GM12865 (cell line): Measurements from ENCODE around the gene CADM2.

Experiments used
- DNase-seq: peaks from one replicate; pipeline ENCODE4 v3.0.0; 2010; ENCODE audit warnings: low read depth
- H3K4me3 ChIP-seq: 2 replicates; pipeline ENCODE4 v1.5.1; 2011; ENCODE audit warnings: mild to moderate bottlenecking, low read depth, low read length, control low read depth
- TF ChIP-seq, protein P1 (sequence below): IDR thresholded peaks from 2 replicates; pipeline ENCODE4 v1.5.1; 2011; ENCODE audit warnings: low read length, control low read depth, low read depth, inconsistent platforms; ENCODE audit not compliant: insufficient read depth; ENCODE audit errors: missing control alignments

The CADM2 gene

DNA sequence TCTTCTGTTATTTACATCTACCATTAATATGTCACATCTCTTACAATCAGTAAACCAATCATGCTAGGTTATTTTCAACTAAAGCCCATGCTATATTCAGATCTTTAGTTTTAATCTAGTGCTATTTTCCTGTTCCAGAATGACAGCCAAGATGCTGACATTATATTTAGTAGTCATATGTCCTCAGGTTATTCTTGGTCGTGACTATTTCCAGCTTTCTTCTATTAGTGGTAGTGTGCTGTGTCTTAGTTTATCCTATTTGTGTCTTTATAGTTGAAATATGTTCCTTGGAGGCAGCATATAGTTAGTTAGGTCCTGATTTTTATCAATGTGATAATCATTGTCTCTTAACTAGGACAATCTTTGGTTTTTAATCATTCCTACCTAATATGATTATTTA, 566.5 kb downstream of the CADM2 start:
- DNase-seq: no peak
- H3K4me3 ChIP-seq: no peak overlapping the region
- TF ChIP-seq, protein P1, sequence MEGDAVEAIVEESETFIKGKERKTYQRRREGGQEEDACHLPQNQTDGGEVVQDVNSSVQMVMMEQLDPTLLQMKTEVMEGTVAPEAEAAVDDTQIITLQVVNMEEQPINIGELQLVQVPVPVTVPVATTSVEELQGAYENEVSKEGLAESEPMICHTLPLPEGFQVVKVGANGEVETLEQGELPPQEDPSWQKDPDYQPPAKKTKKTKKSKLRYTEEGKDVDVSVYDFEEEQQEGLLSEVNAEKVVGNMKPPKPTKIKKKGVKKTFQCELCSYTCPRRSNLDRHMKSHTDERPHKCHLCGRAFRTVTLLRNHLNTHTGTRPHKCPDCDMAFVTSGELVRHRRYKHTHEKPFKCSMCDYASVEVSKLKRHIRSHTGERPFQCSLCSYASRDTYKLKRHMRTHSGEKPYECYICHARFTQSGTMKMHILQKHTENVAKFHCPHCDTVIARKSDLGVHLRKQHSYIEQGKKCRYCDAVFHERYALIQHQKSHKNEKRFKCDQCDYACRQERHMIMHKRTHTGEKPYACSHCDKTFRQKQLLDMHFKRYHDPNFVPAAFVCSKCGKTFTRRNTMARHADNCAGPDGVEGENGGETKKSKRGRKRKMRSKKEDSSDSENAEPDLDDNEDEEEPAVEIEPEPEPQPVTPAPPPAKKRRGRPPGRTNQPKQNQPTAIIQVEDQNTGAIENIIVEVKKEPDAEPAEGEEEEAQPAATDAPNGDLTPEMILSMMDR: no peak

DNA sequence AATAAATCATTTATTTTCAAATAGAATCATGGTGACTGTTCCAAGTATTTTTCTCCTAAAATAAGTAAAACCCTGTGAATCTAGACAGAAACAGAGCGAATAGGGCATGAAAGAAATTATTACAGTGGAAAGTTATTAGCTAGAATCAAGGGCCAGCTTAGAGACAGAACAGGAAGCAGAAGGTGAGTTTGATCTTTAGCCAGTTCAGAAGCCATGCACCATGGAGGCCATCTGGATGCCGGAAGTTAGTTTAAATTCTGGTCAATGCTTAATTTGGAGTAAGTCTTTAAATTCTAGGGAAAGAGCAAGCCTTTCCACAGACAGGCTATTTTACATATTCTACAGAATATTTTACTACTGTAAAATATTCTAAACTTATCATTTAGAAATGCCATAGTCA, 574.8 kb downstream of the CADM2 start:
- DNase-seq: no peak
- TF ChIP-seq, protein P1: no peak
- no peak overlapping the region for H3K4me3 ChIP-seq

DNA sequence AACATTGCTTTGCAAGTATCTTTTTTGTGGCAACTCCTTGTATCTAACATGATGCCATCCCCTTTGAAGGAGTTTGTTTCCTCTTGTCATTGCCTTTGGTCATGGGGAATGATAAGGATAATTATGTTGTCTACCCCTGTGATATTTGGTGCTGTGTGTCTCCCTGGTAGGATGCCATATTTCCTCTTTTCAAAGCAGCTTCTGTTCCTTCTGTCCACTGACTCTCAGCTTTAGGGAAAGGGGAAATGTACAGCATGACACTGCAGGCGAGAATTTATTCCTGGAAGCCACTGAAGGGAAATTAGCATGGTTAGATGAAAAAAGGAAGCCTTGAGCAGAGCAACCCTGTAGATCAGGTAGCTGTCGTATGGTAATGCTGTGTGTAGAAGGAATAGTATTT, 576.7 kb downstream of the CADM2 start:
- no peak overlapping the region for H3K4me3 ChIP-seq
- TF ChIP-seq, protein P1: no peak
- DNase-seq: no peak

DNA sequence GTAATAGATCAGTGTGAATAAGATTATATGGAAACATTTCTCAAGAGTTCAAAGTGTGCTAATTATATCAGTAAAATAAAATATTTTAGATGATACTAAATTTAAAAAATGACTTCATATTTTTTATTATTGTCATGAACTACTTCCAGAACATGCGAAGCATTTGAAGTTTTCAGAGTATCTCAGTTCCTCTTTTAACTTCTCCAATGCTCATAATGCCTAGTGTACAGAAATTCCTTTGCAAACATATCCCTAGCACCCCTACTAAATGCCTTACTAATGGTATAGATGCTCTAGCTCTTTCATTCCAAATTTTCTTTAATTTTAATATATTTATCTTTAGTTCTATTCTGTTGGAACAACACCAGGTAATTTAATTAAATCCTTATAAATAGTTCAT, 580.4 kb downstream of the CADM2 start:
- DNase-seq: no peak
- TF ChIP-seq, protein P1: no peak

DNA sequence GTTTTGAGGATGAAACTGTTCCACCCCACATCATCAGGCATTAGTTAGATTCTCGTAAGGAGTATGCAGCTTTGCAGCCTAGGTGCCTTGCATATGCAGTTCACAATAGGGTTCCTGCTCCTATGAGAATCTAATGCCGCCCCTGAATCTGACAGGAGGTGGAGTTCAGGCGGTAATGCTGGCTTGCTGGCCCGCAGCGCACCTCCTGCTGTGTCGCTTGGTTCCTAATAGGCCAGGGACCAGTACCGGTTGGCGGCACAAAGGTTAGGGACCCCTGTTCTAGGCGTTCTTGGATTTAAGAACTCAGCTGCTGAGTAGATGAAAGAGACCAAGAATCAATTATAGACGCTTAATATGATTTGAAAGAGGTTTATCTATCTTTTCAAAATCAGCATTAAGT, 595.4 kb downstream of the CADM2 start:
- no peak overlapping the region for H3K4me3 ChIP-seq
- TF ChIP-seq, protein P1: no peak
- DNase-seq: no peak

More for the DNA sequence above, 580.4 kb downstream of the CADM2 start:
- H3K4me3 ChIP-seq: no peak overlapping the region

DNA sequence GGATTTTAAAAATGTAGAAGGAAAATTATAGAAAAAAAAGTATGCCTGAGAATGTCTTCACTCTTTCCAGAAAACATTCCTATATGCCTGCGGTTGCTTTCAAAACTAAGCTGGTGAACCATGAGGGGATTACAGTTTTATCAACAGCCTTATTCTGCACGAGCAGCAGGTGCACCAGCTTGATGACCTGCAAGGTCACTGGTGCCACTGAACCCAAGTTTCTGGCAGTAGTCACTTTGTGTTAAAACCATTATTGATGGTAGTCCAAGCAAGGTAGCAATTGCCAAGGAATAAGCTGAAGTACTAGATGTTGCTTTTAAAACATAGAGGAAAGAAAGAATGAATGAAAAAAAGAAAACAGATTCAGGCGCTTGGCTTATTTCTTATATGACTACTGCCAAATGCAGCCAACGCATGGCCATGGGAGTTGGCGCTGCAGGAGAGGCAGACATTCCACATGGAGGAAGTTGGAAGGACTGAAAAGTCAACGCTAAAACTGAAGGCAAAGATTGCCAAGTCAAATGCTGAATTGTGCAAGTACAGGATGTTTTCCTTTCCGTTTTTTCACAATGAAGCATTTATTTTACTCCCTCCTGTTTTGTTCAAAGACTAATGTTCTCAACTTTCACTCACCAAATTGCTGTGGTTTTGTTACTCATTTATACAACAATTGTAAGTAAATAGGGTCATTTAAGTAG, 601.4 kb downstream of the CADM2 start:
- no peak for DNase-seq
- TF ChIP-seq, protein P1: no peak
- no peak overlapping the region for H3K4me3 ChIP-seq
